Lower leg skin (tissue), 4 donors: ENCODE results near the gene PRPF31. TPM values are rescaled to one million over a fixed set of nuclear protein-coding genes. Genes with fewer than 3 reads are reported as not detected.

Experiments used
- DNase-seq, 2 donors: peaks; one replicate each; pipeline ENCODE4 v3.0.0-alpha.2; 2019; ENCODE audit warnings: low spot score in 2 of 2
- H3K4me3 ChIP-seq: fragments of 200-600 bp; sonication (generic); 2 replicates; pipeline ENCODE4 v1.5.1; 2017; ENCODE audit warnings: mild to moderate bottlenecking, low read depth; ENCODE audit not compliant: poor library complexity, severe bottlenecking
- CTCF ChIP-seq, 3 donors: fragments of 450-650 bp; IDR thresholded peaks; one replicate each; pipeline ENCODE4 v1.5.1; 2016; ENCODE audit warnings: antibody characterized with exemption in 3 of 3, mild to moderate bottlenecking in 3 of 3, moderate library complexity in 2 of 3
- POLR2A ChIP-seq, 2 donors: fragments of 450-650 bp; IDR thresholded peaks; one replicate each; pipeline ENCODE4 v1.6.1; 2016 to 2017; ENCODE audit warnings: antibody characterized with exemption in 2 of 2, mild to moderate bottlenecking in 1 of 2, moderate library complexity in 1 of 2
- WGBS, 2 donors: methylation state at CpG; one replicate each; pipeline ENCODE4 v1.1.5; 2018; 5-methylcytosine and 5-hydroxymethylcytosine counted together
- intact Hi-C: fragments of 100-400 bp; cut with DNase I; formaldehyde crosslinking; loops from one replicate; pipeline ENCODE4 v1.15.0; 2023; ENCODE audit warnings: low total_unique reads
- total RNA-seq, 4 donors: library from RNA; depleted of rRNA; stranded (reverse); fragments of >200 nt; gene quantifications; one replicate each; pipeline ENCODE4 v1.1.0, GENCODE V29; 2016

PRPF31 gene
- total RNA-seq, 4 donors from 2014 or later, result 39.2 to 65.1 (median 47.3) TPM

GRCh38 chr19:54160854-54161253 is 45.3 kb downstream of the PRPF31 start:
- H3K4me3 ChIP-seq, result no peak overlapping the region
- no peak for DNase-seq
- intact Hi-C loops, result no loop called here
- no peak for TF ChIP-seq CTCF (IDR thresholded peaks at IDR 0.05)
- no peak for TF ChIP-seq POLR2A (IDR thresholded peaks at IDR 0.05)
- WGBS, 2 donors, result 29 to 37% methylated on average over 13 of the region's 13 CpGs

GRCh38 chr19:54162241-54162805 is 46.8 kb downstream of the PRPF31 start:
- intact Hi-C loops, result no loop called here
- no peak for TF ChIP-seq CTCF (IDR thresholded peaks at IDR 0.05)
- no peak for TF ChIP-seq POLR2A (IDR thresholded peaks at IDR 0.05)
- no peak overlapping the region for H3K4me3 ChIP-seq
- 1 to 2% methylated on average over 28 to 33 of the region's 35 CpGs for WGBS, 2 donors
- DNase-seq, result peak; percentile 81 to 96

- TF ChIP-seq POLR2A (IDR thresholded peaks at IDR 0.05) (no peak), CTCF (IDR thresholded peaks at IDR 0.05) (no peak)
- H3K4me3 ChIP-seq, result no peak overlapping the region
- DNase-seq, result no peak
- intact Hi-C loops, result no loop called here
- 68 to 71% methylated on average over 14 of the region's 14 CpGs for WGBS, 2 donors
Measured at GRCh38 chr19:54162884-54163283, 47.3 kb downstream of the PRPF31 start.

GRCh38 chr19:54164369-54165068 is 49.0 kb downstream of the PRPF31 start:
- intact Hi-C loops, result loop anchor here (5.0 kb wide), 1 partner anchor 68 kb away; no protein-coding TSS in a partner anchor
- H3K4me3 ChIP-seq, result no peak overlapping the region
- DNase-seq, result peak in 1 of 2 donors; percentile 94
- TF ChIP-seq POLR2A (IDR thresholded peaks at IDR 0.05) (no peak), CTCF (IDR thresholded peaks at IDR 0.05) (no peak)
- WGBS, 2 donors, result 19% methylated on average over 35 to 36 of the region's 37 CpGs

- no peak overlapping the region for H3K4me3 ChIP-seq
- WGBS, 2 donors, result 91 to 94% methylated on average over 25 of the region's 25 CpGs
- intact Hi-C loops, result loop anchor here (5.0 kb wide), 1 partner anchor 67 kb away; no protein-coding TSS in a partner anchor
- DNase-seq, result no peak
- TF ChIP-seq POLR2A (IDR thresholded peaks at IDR 0.05) (no peak), CTCF (IDR thresholded peaks at IDR 0.05) (no peak)
Measured at GRCh38 chr19:54165222-54165621, 49.7 kb downstream of the PRPF31 start.
